Measurements from ENCODE around the gene ZAR1L.

Gene ZAR1L

GRCh38 chr13:32316028-32316339, 821 bp upstream of the ZAR1L start:
- H3K4me3 ChIP-seq (ENCODE audit: low read depth, low read length) = peak overlapping the region; percentile 88
- in situ Hi-C loops (cut with HindIII; ENCODE audit: low sequenced_read_pairs) = no loop called here
- DNase-seq (ENCODE audit: low read depth, low spot score) = no peak
- no peak for TF ChIP-seq CTCF (IDR thresholded peaks at IDR 0.05; ENCODE audit: low read depth, low read length)

GRCh38 chr13:32314271-32315237, 609 bp downstream of the ZAR1L start:
- TF ChIP-seq CTCF (IDR thresholded peaks at IDR 0.05; ENCODE audit: low read depth, low read length) = no peak
- DNase-seq (ENCODE audit: low read depth, low spot score) = peak; percentile 65
- H3K4me3 ChIP-seq (ENCODE audit: low read depth, low read length) = peak overlapping the region; percentile 88
- in situ Hi-C loops (cut with HindIII; ENCODE audit: low sequenced_read_pairs) = no loop called here

GRCh38 chr13:32311188-32311897, 3.8 kb downstream of the ZAR1L start:
- in situ Hi-C loops (cut with HindIII; ENCODE audit: low sequenced_read_pairs) = no loop called here
- no peak overlapping the region for H3K4me3 ChIP-seq (ENCODE audit: low read depth, low read length)
- DNase-seq (ENCODE audit: low read depth, low spot score) = no peak
- no peak for TF ChIP-seq CTCF (IDR thresholded peaks at IDR 0.05; ENCODE audit: low read depth, low read length)

GRCh38 chr13:32310134-32310706, 4.9 kb downstream of the ZAR1L start:
- DNase-seq (ENCODE audit: low read depth, low spot score) = peak; percentile 76
- peak; percentile 66 for TF ChIP-seq CTCF (IDR thresholded peaks at IDR 0.05; ENCODE audit: low read depth, low read length)
- no peak overlapping the region for H3K4me3 ChIP-seq (ENCODE audit: low read depth, low read length)
- in situ Hi-C loops (cut with HindIII; ENCODE audit: low sequenced_read_pairs) = no loop called here

- no peak for DNase-seq (ENCODE audit: low read depth, low spot score)
- in situ Hi-C loops (cut with HindIII; ENCODE audit: low sequenced_read_pairs) = no loop called here
- H3K4me3 ChIP-seq (ENCODE audit: low read depth, low read length) = no peak overlapping the region
- no peak for TF ChIP-seq CTCF (IDR thresholded peaks at IDR 0.05; ENCODE audit: low read depth, low read length)
Measured at GRCh38 chr13:32309312-32310133, 5.6 kb downstream of the ZAR1L start.

- no peak for DNase-seq (ENCODE audit: low read depth, low spot score)
- H3K4me3 ChIP-seq (ENCODE audit: low read depth, low read length) = no peak overlapping the region
- TF ChIP-seq CTCF (IDR thresholded peaks at IDR 0.05; ENCODE audit: low read depth, low read length) = no peak
- in situ Hi-C loops (cut with HindIII; ENCODE audit: low sequenced_read_pairs) = no loop called here
Measured at GRCh38 chr13:32305646-32306045, 9.5 kb downstream of the ZAR1L start.
